D721Med (cell line): ENCODE data around the gene USP17L11.
"Not testable (repeated sequence)": the region's sequence is repeated elsewhere in the genome, so short reads cannot be mapped to it uniquely, and the experiment has no call there.

Experiments used
- DNase-seq: peaks from one replicate; pipeline ENCODE4 v3.0.0; 2011; ENCODE audit warnings: low spot score; ENCODE audit not compliant: insufficient read length
- FAIRE-seq: peaks from 2 replicates; lab custom pipeline; 2011; peaks lifted over from hg19 to GRCh38; lab: Jason Lieb, UNC

Gene USP17L11, protein sequence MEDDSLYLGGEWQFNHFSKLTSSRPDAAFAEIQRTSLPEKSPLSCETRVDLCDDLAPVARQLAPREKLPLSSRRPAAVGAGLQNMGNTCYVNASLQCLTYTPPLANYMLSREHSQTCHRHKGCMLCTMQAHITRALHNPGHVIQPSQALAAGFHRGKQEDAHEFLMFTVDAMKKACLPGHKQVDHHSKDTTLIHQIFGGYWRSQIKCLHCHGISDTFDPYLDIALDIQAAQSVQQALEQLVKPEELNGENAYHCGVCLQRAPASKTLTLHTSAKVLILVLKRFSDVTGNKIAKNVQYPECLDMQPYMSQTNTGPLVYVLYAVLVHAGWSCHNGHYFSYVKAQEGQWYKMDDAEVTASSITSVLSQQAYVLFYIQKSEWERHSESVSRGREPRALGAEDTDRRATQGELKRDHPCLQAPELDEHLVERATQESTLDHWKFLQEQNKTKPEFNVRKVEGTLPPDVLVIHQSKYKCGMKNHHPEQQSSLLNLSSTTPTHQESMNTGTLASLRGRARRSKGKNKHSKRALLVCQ

DNA sequence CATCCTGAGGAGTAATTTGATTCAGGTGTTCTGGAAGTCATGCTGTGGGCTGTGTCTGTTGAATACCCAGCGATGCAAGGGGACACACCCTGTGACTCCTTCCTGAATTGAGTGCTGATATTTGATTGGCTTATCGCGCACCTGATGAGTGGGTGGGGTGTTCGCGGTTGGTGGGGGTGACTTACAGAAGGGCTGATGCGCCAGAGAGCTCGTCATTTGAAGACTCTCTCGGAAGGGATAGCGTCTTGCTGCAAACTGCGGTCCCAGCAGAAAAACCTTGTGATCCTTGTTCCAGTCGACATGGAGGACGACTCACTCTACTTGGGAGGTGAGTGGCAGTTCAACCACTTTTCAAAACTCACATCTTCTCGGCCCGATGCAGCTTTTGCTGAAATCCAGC is at the start of gene USP17L11:
Gene USP17L11 (plus strand): TSS at position 301 of the 400 bp plus-strand sequence. CDS start 0 bp downstream, at position 301.
- not testable (repeated sequence) for DNase-seq, FAIRE-seq

- not testable (repeated sequence) for FAIRE-seq, DNase-seq
These were observed 49.2 kb upstream of the USP17L11 start for GRCh38 chr4:9165990-9166389.

DNA sequence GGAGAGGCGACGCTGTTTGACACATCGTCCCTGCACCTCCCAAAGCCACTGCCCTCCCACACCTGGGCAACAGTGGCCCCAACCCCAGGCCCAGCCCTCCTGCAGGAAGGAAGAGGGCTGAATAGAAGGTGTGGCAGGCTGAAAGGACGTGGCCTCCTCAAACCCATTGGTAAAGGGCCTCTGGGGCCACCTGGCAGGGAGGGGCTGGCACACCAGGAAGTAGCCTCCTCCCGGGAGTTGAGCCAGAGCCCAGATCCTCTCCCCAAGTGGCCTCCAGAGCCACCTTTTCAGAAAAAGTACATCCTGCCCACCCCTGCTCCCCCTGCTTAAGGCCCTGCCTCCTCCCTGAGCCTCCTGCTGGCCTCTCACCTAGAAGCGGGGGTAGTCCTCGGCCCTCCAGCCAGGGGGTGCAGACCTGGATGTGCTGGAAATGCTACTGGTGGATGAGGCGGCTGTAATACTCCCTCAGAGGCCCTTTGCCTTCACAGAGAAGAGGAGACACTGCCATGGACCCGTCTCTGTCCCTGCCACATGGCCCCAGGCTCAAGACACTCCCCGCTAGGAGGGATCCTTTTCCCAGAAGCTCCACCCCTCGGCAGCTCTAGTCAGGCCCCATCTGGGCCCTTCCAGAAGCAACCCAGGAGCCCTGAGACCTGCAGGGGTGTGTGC is 45.3 kb upstream of the USP17L11 start, which contains the start of gene FAM90A26:
Gene FAM90A26 (plus strand): TSS at position 619 of the 669 bp plus-strand sequence. CDS start 2,764 bp downstream, outside the sequence.
- not testable (repeated sequence) for FAIRE-seq, DNase-seq

DNA sequence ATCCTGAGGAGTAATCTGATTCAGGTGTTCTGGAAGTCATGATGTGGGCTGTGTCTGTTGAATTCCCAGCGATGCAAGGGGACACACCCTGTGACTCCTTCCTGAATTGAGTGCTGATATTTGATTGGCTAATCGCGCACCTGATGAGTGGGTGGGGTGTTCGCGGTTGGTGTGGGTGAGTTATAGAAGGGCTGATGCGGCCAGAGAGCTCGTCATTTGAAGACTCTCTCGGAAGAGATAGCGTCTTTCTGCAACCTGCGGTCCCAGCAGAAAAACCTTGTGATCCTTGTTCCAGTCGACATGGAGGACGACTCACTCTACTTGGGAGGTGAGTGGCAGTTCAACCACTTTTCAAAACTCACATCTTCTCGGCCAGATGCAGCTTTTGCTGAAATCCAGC is 4.8 kb upstream of the USP17L11 start, which contains the start of gene USP17L10:
Gene USP17L10 (plus strand): TSS at position 301 of the 400 bp plus-strand sequence. CDS start 0 bp downstream, at position 301.
- not testable (repeated sequence) for FAIRE-seq, DNase-seq

- not testable (repeated sequence) for FAIRE-seq, DNase-seq
These were observed 504 bp upstream of the USP17L11 start for GRCh38 chr4:9214701-9215100.

- FAIRE-seq, DNase-seq: not testable (repeated sequence)
These were observed 4.6 kb downstream of the USP17L11 start, which contains the start of gene USP17L12 for GRCh38 chr4:9219852-9220251. Gene USP17L12 (plus strand): TSS chr4:9220152. CDS start chr4:9220152, 0 bp downstream.

DNA sequence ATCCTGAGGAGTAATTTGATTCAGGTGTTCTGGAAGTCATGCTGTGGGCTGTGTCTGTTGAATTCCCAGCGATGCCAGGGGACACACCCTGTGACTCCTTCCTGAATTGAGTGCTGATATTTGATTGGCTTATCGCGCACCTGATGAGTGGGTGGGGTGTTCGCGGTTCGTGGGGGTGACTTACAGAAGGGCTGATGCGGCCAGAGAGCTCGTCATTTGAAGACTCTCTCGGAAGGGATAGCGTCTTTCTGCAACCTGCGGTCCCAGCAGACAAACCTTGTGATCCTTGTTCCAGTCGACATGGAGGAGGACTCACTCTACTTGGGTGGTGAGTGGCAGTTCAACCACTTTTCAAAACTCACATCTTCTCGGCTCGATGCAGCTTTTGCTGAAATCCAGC is 9.4 kb downstream of the USP17L11 start, which contains the start of gene USP17L13:
Gene USP17L13 (plus strand): TSS at position 301 of the 400 bp plus-strand sequence. CDS start 0 bp downstream, at position 301.
- FAIRE-seq, DNase-seq: not testable (repeated sequence)

DNA sequence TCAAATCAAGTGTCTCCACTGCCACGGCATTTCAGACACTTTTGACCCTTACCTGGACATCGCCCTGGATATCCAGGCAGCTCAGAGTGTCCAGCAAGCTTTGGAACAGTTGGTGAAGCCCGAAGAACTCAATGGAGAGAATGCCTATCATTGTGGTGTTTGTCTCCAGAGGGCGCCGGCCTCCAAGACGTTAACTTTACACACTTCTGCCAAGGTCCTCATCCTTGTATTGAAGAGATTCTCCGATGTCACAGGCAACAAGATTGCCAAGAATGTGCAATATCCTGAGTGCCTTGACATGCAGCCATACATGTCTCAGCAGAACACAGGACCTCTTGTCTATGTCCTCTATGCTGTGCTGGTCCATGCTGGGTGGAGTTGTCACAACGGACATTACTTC is 15.0 kb downstream of the USP17L11 start:
- not testable (repeated sequence) for FAIRE-seq, DNase-seq

DNA sequence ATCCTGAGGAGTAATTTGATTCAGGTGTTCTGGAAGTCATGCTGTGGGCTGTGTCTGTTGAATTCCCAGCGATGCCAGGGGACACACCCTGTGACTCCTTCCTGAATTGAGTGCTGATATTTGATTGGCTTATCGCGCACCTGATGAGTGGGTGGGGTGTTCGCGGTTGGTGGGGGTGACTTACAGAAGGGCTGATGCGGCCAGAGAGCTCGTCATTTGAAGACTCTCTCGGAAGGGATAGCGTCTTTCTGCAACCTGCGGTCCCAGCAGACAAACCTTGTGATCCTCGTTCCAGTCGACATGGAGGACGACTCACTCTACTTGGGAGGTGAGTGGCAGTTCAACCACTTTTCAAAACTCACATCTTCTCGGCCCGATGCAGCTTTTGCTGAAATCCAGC is 18.9 kb downstream of the USP17L11 start, which contains the start of gene USP17L15:
Gene USP17L15 (plus strand): TSS at position 301 of the 400 bp plus-strand sequence. CDS start 0 bp downstream, at position 301.
- not testable (repeated sequence) for DNase-seq, FAIRE-seq

GRCh38 chr4:9238461-9238860 is 23.3 kb downstream of the USP17L11 start:
- DNase-seq, FAIRE-seq: not testable (repeated sequence)

- DNase-seq, FAIRE-seq: not testable (repeated sequence)
These were observed 28.4 kb downstream of the USP17L11 start, which contains the start of gene USP17L17 for GRCh38 chr4:9243579-9243978. Gene USP17L17 (plus strand): TSS chr4:9243879. CDS start chr4:9243879, 0 bp downstream.

GRCh38 chr4:9247953-9248680 is 32.9 kb downstream of the USP17L11 start, which contains the start of gene USP17L18:
Gene USP17L18 (plus strand): TSS chr4:9248630. CDS start chr4:9248630, 0 bp downstream.
- not testable (repeated sequence) for FAIRE-seq, DNase-seq

- FAIRE-seq, DNase-seq: not testable (repeated sequence)
These were observed 37.9 kb downstream of the USP17L11 start, which contains the start of gene USP17L19 for GRCh38 chr4:9253078-9253477. Gene USP17L19 (plus strand): TSS chr4:9253378. CDS start chr4:9253378, 0 bp downstream.

- FAIRE-seq, DNase-seq: not testable (repeated sequence)
These were observed 42.6 kb downstream of the USP17L11 start, which contains the start of gene USP17L20 for GRCh38 chr4:9257824-9258223. Gene USP17L20 (plus strand): TSS chr4:9258124. CDS start chr4:9258124, 0 bp downstream.

DNA sequence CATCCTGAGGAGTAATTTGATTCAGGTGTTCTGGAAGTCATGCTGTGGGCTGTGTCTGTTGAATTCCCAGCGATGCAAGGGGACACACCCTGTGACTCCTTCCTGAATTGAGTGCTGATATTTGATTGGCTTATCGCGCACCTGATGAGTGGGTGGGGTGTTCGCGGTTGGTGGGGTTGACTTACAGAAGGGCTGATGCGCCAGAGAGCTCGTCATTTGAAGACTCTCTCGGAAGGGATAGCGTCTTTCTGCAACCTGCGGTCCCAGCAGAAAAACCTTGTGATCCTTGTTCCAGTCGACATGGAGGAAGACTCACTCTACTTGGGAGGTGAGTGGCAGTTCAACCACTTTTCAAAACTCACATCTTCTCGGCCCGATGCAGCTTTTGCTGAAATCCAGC is 47.4 kb downstream of the USP17L11 start, which contains the start of gene USP17L21:
Gene USP17L21 (plus strand): TSS at position 301 of the 400 bp plus-strand sequence. CDS start 0 bp downstream, at position 301.
- DNase-seq, FAIRE-seq: not testable (repeated sequence)
